ENCODE results near the gene TMEM51.
A peak's percentile ranks its signal among the peaks of the same experiment; 100 is the strongest.

TMEM51 gene, protein sequence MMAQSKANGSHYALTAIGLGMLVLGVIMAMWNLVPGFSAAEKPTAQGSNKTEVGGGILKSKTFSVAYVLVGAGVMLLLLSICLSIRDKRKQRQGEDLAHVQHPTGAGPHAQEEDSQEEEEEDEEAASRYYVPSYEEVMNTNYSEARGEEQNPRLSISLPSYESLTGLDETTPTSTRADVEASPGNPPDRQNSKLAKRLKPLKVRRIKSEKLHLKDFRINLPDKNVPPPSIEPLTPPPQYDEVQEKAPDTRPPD

DNA sequence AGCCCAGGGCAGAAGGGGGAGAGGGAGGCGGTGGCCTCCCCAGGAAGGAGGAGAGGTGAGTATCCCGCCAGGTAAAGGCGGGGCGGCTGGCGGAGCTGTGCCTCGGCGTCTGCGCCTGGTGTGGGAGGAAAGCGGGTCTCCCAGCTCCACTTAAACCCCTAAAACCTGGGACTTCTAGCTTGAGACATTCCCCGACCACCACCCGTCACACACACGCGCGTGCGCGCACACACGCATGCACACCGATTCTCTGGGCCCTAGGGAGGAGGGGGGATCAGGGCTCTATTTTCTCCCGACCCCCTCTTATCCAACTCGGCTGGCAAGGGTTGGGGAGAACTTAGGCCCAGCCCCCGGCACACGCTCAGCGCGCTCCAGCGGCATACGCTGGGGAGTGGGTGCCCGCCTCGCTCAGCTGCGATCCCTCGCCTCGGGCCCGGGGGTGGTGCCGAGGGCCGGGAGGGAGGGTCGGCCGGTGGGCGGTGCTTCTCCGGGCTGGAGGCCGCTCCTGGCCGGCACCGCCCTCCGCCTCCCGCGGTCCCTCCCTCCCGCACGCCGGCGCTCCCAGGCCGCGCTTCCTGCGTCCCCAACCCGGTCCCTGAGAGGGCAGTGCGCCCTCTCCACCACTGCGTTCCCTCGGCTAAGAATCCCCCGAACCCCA, at the start of gene TMEM51:
TMEM51 (plus strand) TSS at position 564 of the 658 bp plus-strand sequence. CDS start 61,341 bp downstream, outside the sequence.
- DNase-seq, result peak; percentile 73

DNA sequence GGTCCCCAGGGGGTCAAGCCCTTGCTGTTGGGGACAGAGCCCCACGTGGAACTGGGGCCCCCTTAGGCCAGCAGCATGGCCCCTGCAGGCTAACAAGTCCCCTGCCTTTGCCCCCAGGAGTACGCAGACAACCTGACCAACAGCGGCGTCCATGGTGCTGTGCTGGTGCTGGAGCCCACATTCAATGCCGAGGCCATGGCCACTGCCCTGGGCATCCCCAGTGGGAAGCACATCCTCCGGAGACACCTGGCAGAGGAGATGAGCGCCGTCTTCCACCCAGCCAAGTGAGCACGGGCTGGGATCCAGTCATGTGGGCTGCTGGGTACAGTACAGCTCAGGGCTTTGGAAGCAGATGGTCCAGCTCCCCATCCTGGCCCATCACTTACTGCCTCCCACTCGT, 49.6 kb upstream of the TMEM51 start:
- DNase-seq, result no peak

DNA sequence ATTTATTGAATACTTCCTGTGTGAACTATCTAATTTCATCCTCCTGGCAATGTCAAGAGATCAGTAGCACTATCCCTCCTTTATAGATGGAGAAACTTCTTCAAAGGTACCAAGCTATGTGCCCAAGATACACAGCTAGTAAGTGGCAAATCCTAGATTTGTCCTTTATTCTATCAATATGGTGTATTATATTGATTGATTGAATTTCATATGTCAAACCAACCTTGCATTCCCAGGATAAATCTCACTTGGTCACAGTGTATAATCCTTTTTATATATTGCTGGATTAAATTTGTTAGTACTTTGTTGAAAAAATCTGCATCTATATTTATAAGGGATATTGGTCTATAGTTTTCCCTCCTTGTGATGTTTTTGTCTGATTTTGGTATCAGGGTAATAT, 48.8 kb upstream of the TMEM51 start:
- DNase-seq, result no peak

DNA sequence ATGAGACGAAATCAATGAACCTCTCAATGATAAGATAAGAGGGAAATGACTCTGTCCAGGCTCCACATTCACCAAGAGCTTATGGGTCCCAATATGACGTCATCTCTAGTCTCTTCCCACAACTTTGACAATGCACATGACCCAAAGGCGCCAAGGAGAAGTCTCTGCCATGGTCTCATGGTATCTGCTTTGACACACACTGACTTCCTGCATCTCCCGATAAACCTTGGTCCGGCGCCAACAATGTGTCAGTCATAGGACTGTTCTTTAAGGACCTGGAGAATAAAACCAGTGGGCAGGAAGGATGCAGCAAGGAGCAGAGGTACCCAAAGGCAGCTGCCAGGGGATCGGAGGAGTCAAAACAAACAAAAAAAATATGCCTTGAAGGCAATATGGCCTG, 46.9 kb upstream of the TMEM51 start:
- peak; percentile 60 for DNase-seq

DNA sequence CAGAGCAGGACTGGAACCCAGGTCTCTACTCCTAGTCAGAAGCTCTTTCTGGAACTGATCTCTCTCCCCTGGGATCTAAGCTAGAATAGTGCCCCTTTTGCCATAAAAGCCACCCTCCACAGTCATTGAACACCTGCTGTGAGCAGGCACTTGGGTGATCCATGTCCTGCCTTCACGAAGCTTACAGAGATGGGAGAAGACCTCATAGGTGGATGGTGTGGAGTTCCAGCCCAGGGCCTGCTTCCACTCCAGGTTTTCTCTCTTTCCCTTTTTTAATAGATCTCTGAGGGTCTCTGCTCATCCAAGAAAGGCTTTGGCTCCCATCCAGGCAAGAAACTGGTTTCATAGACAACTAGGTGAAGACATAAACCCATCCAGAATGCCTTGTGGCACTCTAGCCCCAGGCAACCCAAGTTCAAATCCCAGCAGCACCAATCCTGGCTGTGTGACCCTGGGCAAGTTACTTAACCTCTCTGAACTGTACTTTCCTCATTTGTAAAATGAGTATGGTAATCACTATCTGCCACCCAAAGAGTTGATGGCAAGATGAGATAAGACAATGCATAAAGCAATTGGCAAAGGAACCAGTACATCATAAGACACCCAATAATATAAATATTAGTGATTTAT, 46.4 kb upstream of the TMEM51 start:
- peak; percentile 43 for DNase-seq

DNA sequence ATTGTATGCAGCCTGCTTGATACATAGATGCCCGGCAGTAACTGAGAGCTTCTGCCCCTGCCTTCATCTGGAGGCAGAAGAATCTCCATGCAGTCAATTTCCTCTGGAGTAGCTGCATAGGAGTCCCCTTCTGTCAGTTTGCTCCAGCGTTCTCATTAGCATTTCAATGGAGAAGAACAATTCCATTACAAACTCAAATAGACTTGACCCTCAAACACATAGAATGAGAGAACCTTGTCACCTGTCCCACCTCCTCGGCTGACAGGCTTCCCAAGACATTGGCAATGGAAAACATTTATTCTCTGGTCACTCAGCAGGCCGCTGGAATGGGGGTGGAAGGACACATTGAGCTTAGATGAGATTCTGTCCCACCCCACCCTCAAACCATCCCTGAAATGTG, 45.6 kb upstream of the TMEM51 start:
- no peak for DNase-seq

DNA sequence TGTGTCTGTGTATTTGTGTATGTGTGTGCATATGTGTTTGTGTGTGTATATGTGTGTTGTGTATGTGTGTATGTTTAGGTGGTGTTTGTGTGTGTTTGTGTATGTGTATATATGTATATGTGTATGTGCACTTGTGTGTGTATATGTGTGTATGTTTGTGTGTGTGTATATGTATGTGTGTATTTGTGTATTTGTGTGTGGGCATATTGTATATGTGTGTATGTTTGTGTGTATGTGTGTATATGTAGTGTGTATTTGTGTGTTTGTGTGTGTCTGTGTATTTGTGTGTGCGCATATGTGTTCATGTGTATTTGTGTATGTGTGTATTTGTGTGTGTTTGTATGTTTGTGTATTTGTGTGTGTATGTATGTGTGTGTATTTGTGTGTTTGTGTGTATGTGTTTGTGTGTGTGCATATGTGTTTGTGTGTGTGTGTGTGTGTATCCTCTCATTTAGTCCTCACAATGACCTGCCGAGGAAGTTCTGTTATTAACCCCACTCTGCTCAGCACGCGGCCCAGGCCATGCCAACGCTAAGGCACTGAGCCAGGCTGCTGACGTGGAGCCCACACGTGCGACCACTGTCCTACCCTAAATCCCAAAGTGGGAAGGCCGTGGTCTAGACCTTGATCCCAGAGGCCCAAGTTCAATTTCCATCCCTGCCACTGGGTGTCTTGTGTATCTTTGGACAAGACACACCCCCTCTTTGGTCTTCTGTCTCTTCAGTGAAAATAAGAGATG, 43.2 kb upstream of the TMEM51 start:
- no peak for DNase-seq

DNA sequence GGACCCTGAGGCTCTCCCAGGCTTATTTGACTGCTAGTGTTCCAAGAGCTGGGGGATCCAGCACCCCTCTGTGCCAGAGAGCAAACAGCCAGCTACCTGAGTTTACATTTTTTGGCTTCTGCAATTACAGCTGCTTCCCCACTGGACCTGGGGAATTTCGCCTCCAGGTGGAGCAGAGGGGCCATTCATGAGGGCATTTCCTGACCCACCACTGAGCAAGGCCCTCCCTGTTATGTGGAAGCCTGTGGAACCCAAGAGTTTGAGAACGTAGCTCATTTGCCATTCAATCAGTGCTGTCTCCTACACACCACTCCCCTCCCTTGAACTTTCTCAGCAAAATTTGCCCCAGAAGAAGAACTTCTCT, 42.7 kb upstream of the TMEM51 start:
- no peak for DNase-seq

DNA sequence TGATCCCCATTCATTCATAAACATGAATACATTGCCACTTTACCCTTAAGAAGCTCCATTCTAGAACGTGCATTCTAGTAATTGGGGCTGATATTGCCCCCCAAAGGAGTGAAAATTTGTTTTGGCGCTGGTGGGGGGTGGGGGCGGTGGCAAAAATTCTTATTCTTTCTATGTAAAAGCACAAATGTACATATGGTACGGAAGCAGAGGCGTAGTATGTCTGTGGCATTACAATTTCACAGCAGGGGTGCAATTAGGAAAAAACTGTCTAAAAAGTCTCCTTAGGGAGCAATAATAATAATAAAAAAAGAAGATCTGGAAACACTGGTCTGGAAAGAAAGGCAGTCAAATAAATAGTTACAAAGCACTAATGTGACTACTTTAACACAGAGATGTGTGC, 40.4 kb upstream of the TMEM51 start:
- DNase-seq, result peak; percentile 37

DNA sequence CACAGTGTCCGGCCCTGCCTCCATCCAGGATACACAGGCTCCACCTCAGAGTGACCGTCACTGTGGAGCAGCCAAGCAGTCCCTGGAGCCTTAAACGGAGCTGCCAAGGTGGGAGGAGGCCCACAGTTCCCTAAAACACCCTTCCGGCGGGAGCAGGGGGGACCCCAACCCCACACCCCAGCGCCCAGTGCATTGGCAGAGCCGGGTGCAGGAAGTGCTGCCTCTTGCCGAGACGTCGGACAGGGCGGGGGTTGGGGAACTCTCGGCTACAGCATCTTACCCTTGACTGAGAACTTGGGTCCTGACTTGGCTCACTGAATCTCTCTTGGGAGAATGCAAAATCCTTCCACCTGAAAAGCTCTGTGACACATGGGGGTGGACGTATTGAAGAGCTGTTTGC, 38.7 kb upstream of the TMEM51 start:
- DNase-seq, result no peak

DNA sequence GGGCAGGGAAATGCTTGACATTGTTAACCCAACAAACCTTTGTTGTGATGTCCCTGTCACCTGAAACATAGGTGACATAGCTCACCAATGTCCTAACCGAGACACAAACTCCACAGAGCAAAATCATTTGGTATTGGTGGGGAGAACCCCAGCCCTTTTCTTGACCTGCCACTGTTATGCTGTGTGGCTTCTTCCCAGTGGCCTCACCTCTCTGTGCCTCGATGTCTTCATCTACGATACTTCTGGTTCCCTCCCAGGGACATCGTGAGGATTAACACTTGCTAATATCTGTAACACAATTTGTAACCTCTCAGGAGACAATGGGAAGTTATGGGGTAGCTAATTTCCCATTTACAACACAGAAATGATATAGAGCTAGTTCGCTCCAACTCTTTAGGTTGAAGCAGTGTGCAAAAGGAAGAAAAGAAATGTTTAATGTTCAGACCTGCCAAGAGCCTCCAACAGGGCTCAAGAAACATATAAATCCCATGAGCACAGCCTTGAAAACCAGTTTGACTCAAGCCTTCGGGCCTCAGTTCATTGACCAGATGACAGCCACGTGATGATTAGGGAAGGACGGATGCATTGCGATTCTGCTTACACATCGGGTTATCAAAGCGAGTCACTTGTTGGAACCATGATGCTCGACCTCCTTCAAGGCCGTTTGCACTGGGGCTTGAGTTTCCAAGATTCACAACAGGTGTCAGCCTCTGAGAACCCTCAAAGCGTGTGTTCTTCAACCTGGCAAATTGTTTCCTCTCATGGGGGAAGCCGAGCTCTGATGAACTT, 37.8 kb upstream of the TMEM51 start:
- DNase-seq, result no peak

DNA sequence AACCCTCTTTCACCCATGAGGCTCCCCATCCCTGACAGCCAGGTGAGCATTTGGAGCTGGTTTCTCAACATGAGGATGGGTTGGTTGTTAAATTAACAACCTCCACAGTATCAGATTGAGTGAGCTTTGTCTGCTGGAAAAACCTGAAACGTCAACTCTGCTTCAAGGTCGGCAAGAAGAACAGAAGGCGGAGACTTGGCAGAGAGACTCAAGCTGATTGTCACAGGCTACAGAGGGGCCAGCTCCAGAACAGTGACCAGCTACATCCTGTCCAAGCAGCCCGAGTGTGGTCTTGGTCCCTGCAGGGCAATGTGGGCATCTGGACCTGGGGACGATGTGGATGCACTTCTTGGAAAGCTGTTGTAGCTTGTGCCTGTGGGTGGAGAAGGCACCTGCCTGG, 36.6 kb upstream of the TMEM51 start:
- no peak for DNase-seq

DNA sequence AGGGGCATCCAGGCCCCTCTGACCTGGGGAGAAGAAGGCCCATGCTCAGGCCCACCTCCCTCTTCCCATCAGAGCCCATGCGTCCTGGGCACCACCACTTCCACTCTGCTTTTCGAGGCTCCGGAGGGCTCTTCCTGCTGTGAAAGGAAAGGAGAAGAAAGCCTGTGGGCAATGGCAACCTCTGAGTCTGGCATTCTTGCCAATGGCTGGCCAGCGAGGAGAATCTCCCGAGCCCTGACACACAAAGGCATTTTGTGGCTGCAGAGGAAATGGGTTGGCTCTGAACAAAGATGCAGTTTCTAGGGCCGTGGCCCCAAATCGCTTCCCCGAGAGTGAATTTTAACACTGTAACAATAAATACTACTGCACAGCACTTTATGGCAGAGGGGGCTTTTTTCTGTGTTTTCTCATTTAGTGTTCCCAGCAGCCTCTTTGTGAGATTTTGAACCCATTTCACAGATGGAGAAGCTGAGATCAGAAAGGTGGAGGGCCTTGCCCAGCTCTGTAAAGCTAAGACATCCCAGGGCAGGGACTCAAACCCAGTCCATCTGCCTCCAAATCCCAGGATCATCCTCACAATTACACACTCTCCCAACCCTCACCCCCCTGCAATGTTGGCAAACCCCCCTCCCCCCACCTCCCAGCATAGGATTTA, 35.7 kb upstream of the TMEM51 start:
- no peak for DNase-seq

DNA sequence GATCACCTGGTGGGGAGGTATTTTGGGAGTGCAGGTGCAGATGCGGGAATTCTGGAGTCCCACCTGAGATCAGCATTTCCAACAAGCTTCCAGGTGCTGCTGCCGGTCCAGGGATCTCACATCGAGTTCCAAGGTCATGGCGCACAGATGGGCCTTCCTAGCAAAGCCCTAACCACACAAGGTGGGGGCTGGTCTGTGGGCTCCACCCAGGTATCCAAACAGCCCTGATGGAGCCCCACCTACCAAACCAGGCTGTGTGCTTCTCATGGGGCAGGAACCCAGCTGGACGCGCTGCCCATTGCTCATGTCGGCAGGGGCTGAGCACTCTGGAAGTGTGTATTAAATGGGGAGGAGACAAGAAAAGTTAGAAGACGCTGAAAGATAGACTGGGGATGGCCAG, 35.0 kb upstream of the TMEM51 start:
- no peak for DNase-seq

DNA sequence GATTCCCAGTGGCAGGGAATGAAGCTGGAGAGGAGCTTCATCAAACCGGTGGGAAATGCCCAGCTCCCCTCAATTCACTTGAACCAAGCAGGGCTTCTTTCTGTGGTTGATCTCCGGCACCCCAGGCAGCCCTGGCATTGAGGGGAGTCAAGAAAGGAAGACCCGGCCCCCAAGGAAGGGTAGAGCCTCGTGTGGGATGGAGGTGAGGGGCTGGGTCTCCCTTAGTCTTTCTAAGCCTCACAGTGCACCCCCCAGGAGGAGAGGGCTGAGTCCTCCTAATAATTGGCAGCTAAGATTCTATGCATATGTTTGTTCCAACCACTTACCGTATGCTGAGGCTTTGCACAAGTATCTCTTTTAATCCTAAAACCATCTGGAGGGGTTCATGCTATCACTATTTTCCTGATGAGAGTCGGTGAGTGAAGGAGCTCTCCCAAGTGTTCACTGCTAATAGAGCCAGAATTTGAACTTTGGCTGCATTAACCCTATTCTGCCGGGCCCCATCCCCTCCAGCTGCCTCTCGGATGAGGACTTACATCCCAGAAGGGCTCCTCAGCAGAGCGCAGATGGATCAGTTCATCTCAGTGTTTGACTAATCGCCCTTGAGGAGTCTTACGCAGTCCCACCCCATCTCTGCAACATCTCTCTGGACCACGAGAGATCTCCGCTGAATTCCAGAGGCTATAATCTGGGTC, 33.1 kb upstream of the TMEM51 start:
- no peak for DNase-seq

DNA sequence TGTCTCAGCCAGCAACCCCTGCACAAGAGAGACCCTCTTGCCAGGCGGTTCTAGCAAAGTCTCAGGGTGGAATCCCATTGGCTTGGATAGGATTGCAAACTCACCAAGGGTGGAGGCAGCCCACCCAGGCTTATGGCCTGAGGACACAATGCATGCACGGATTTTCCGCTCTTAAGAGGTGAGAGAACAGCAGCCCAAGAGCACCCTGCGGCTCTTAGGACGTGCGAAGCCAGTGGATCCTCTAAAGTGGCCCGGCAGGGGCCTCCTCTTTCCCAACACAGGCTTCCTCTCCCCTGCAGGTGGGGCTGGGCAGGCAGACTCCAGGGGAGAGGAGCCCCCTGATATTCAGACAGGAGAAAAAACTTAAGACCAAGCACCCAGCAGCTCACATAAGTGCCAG, 31.2 kb upstream of the TMEM51 start:
- DNase-seq, result no peak

DNA sequence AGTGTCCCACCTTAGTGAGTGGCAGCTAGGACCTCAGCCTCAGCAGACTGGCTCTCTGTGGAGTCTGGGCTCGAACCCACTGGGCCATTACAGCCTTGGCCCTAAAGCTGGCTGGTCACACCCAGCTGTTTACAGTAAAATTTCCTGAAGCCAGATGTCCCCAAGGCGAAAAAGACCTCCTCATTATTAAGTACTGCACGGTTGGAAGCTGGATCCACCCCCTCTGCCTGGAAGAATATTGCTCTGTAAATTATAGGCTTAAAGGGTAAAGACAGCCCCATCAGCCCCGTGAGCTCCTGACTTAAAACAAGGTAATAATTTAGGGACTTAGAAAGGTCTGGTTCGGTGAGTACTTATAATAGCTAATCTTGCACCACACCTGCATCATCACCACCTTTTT, 30.3 kb upstream of the TMEM51 start:
- no peak for DNase-seq

DNA sequence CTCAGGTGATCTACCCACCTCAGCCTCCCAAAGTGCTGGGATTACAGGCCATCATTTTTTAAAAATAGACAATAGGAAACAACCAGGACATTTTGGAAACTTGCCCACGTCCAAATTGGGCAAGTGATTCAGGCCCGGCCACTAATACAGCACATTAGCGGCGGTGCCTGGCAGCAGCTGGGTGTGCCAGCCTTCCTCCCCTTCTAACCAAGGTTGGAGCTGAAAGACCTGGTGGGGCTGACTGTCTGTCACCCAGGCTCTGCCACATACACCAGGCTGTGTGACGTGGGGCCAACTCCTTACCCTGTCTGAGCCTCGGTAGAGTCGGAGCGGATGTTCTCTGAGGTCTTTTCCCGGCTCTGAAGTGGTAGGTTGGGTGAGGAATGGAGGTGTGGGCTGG, 29.6 kb upstream of the TMEM51 start:
- DNase-seq, result no peak

DNA sequence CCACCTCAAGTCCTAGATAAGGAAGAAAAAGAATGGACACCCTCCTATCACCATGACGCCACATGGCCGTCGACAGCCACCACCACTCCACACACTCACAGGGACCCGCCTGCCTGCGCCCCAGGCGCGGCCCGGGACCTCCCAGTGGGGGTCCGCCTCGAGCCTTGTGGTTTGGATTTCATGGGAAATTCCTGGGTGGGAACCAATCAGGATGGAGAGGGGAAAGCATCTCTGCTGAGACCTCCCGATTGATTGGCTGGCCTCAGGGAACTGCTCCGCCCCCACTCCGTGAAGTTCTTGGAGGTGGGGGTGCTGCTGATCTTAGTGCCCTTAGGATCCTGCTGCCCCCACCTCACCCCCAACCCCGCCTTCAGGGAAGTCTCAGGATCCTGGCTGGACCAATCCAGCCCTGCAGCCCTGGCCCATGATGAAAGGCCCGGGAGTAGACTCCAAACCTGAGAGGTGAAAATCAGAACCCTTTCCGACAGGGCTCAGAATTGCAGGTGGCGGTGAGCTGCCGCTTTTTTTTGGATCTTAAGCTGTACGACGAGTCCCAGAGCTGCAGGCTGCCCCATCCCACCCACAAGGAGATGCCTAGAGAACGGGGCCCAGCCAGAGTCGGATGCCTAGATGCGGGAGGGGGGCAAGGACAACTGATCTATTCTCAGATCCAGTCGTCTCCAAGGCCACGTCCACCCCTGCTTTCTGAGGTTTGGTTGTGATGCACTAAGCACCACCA, 29.0 kb upstream of the TMEM51 start:
- no peak for DNase-seq

DNA sequence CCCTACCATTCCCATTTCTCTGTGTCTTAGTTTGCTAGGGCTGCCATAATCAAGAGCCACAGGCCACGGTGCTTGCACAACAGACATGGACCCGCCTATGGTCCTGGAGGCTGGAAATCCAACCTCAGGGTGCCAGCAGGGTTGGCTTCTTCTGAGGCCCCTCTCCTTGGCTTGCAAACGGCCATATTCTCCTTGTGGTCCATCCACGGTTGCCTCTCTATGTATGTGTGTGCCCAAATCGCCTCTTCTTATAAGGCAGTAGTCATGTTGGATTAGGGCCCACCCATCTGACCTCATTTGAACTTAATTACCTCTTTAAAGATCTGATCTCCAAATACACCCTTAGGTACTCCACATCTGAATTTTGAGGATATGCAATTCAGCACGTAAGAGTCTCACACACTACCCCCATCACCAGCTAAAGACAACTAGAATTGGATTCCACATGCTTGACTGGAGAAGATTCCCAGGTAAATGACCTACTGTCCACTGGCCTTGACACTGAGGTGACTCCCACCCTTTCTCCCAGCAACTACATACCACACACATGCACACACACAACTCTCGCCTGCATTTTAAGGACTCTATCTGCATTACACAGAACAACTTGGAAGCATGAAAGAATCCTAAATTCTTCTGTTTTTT, 28.3 kb upstream of the TMEM51 start:
- no peak for DNase-seq

DNA sequence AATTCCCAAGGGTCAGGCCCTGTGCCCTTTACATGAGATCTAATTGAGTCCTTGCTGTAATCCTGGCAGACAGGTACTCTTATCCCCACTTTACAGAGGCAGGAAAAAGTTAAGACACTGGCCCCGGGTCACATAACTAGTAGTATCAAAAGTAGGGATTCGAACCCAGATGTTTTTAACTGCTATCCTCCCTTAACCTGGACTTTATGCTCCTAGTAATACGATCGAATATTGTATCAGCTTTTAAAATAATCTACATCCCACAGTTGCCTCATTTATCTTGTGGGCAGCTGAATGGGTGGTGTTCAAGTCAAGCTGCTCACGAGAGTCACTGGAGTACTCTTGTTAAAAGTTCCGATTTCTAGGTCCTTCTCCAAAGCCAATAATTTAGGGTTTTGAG, 25.5 kb upstream of the TMEM51 start:
- DNase-seq, result no peak

Measured in NCI-H2171 treated with DMSO at 0.1 percent for 48 hours (cell line).